Glomerular endothelial cell (primary cell): ENCODE measurements around the gene DBI. TPM values are rescaled to one million over a fixed set of nuclear protein-coding genes. Genes with fewer than 3 reads are reported as not detected.
A peak's percentile ranks its signal among the peaks of the same experiment; 100 is the strongest.

ENCODE experiments used
- DNase-seq: peaks from one replicate; pipeline ENCODE4 v3.0.0-alpha.2; 2011; ENCODE audit warnings: low read depth, low spot score; ENCODE audit errors: extremely low read depth
- total RNA-seq: library from RNA; depleted of rRNA; stranded (reverse); fragments of >200 nt; gene quantifications from 2 replicates; pipeline ENCODE4 v1.2.3, GENCODE V29; 2015

DBI gene
- 162 and 202 TPM in 2 replicates for total RNA-seq

DNA sequence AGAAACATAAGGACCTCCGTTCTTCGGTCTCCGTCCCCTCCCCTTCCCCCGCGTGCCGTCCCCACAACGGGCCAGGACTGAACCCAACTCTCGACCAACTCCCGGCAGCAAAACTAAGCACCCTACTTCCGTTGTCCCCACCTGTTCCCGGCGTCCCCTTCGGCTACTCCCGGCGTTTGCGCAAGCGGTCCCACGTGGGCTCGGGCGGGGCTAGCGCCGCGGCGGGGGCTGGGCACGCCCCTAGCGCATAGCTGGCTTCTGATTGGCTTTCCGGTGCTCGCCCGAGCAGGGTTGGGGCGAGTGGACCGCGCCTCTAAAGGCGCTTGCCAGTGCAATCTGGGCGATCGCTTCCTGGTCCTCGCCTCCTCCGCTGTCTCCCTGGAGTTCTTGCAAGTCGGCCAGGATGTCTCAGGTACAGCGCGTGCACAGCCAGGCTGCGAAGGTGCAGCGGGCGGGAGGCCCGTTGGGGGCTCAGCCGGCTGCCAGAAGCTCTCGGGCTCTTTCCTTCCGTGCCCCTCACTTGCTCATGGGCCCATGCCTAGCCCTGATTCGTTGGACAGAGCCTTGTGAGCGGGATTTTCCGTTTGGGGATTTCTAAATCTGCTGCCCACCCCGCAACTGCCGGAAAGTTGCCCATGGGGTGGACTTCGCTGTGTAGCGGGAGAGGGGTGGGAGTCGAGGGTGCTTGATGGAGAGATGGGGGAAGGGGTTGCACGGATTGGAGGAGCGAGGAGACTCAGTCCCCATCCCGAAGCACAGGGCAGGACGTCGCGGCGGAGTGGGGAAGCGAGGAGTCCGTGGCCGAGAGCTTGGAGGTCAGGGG lies at the start of gene DBI, which contains the start of gene C2orf76:
TSS of gene DBI (plus strand) at position 329 of the 823 bp plus-strand sequence. CDS start at position 404, 75 bp downstream.
TSS of gene C2orf76 (minus strand) at position 186 of the 823 bp plus-strand sequence. CDS start 26,875 bp downstream, outside the sequence.
- DNase-seq = peak; percentile 58

DNA sequence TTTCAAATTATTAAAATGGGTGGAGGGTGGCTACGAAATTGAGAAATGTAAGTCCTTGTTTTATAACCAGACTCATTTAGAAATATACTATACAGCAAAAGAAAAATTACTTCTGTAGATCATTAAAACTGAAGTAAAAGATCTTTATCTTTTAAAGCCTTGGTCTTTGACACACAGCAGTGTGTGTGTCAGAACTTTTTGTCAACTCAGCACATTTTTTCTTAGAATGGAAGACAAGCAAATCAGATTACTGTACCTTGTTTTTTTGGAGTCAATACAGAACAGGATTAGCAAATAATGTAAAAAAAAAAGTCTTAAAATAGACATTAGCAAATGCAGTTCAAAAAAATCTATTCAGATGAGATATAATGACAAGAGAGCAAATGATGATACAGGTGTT lies 49.2 kb upstream of the DBI start:
- DNase-seq = no peak

- no peak for DNase-seq
Measured at GRCh38 chr2:119319593-119319992, 47.2 kb upstream of the DBI start.

- DNase-seq = no peak
Measured at GRCh38 chr2:119323459-119323858, 43.3 kb upstream of the DBI start.

- DNase-seq = no peak
Measured at GRCh38 chr2:119324685-119325270, 42.0 kb upstream of the DBI start.

- no peak for DNase-seq
Measured at GRCh38 chr2:119326938-119327337, 39.8 kb upstream of the DBI start.

GRCh38 chr2:119327431-119327830 lies 39.3 kb upstream of the DBI start:
- DNase-seq = no peak

- DNase-seq = no peak
Measured at GRCh38 chr2:119332953-119333352, 33.8 kb upstream of the DBI start.

GRCh38 chr2:119333360-119333759 lies 33.4 kb upstream of the DBI start:
- no peak for DNase-seq

- DNase-seq = no peak
Measured at GRCh38 chr2:119333833-119334232, 32.9 kb upstream of the DBI start.

GRCh38 chr2:119337749-119338148 lies 29.0 kb upstream of the DBI start:
- no peak for DNase-seq

- no peak for DNase-seq
Measured at GRCh38 chr2:119338272-119338671, 28.5 kb upstream of the DBI start.

- no peak for DNase-seq
Measured at GRCh38 chr2:119338826-119339561, 27.8 kb upstream of the DBI start.

DNA sequence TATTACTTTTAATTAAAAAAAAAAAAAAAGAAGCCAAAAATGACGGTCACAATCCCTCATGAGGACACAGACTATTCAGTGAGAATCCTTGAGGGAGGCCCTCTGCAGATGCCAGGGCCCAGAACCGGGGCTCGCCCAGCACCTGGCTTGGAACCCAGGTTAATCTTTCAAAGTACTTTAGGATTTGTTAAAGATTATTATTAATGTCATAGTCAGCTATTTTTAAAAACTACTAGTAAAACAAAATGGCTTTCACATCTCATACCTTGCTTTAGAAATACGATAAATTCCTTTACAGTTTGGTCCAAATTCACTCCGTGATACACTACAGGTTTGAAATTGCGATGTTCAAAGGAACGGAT lies 27.2 kb upstream of the DBI start:
- no peak for DNase-seq

GRCh38 chr2:119341684-119342083 lies 25.1 kb upstream of the DBI start:
- DNase-seq = no peak

DNA sequence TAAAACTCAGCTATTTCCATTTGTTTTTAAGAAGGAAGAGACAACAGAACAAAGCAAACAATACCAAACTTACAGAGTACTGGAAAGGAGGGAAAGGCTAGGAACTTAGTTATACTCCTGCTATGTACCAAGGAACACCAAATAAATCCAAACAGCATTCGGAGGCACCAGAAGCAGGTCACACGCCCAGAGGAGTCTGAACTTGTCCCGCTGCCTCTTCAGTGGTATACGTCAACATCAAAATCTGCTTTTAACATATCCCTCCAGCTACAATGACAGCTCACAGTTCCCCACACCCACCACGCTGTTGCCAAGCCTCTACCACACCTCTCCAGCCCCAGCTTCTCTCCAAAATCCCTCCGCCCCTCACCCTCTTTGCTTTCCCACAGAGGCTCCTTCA lies 17.5 kb upstream of the DBI start:
- no peak for DNase-seq

DNA sequence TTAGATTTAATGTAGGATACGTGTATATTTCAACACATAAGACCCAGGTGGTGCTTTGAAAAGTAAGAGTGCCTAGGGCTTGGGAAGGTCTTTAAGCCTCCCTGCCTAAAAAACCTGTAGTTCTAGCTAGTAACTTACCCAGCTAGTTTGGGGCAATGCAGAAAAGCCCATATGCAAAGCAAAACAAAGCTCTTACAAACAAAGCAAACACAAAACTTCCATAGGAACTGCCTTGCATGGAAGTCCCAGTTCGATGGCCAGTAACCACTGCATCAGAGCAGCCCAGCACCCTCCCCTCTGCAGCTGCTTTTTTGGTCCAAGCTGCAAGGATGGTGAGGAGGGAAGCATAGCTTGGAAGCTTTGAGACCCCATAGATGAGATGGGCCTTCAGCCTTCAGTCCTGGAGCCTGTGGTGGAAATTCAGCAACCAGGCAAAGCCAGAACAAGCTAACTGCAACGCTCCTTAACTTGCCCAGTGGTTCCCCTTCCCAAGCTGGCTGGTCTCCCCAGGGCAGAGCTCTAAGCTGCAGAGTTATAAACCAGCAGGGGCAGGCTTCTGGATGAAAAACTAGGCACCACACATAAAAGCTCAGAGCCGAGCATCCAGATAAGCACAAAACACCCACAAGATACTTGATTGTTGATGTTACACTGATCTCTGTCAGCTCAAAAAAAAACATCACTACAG lies 16.3 kb upstream of the DBI start:
- DNase-seq = no peak

- DNase-seq = no peak
Measured at GRCh38 chr2:119352357-119352756, 14.4 kb upstream of the DBI start.

GRCh38 chr2:119354860-119355259 lies 11.9 kb upstream of the DBI start:
- DNase-seq = no peak

DNA sequence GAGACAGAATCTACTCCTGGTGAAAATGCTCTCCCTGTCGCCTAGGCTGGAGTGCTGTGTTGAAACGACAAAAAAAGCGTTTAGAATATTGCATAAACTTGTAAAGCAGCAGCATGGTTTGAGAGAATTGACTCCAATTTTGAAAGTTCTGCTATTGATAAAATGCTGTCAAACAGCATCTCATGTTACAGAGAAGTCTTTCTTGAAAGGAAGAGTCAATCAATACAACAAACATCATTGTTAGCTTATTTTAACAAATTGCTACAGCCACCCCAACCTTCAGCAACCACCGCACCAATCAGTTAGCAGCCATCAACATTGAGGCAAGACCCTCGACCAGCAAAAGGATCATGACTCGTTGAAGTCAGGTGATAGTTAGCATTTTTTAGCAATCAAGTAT lies 7.0 kb upstream of the DBI start:
- no peak for DNase-seq

GRCh38 chr2:119360423-119360966 lies 6.3 kb upstream of the DBI start:
- DNase-seq = no peak
